Cortex of kidney (tissue), 1 donor: ENCODE measurements around the gene NELL2.
"Not testable (repeated sequence)": the region's sequence is repeated elsewhere in the genome, so short reads cannot be mapped to it uniquely, and the experiment has no call there.

Experiments
- DNase-seq: peaks from one replicate; lab custom pipeline; 2025; lab: John Stamatoyannopoulos, UW

Gene NELL2

DNA sequence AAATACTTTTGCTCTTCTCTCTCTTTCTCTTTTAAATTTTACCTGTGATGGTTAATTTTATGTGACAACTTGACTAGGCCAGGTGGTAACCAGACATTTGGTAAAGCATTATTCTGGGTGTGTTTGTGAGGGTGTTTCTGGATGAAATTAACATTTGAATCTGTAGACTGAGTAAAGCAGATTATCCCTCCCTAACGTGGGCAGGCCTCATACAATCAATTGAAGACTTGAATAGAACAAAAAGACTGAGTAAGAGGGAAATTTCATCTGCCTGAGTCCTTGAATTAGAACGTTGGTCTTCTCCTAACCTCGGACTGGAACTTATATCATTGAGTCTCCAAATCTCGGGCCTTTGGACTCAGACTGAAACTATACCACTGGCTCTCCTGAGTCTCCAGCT is 182.1 kb downstream of the NELL2 start:
- DNase-seq: no peak

DNA sequence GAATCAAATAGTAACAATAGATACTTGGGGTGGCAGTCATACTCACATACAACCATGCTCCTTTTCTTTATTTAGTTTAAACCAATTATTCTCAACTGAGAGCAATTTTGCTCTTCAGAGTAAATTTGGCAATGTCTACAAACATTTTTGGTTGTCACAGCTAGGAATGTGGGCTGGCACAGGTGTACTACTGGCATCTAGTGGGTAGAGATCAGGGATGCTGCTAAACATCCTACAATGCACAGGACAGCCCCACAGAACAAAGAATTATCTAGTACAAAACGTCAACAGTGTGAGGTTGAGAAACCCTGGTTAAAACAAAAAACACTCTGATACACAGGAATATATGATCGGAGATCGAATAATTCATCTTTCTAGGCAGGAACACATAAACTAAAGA is 186.5 kb downstream of the NELL2 start:
- DNase-seq: no peak

DNA sequence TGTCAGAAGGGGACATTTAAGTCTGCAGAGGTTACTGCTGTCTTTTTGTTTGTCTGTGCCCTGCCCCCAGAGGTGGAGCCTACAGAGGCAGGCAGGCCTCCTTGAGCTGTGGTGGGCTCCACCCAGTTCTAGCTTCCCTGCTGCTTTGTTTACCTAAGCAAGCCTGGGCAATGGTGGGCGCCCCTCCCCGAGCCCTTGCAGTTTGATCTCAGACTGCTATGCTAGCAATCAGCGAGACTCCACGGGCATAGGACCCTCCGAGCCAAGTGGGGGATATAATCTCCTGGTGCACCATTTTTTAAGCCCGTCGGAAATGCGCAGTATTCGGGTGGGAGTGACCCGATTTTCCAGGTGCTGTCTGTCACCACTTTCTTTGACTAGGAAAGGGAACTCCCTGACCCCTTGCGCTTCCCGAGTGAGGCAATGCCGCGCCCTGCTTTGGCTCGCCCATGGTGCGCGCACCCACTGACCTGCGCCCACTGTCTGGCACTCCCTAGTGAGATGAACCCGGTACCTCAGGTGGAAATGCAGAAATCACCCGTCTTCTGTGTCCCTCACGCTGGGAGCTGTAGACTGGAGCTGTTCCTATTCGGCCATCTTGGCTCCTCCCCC is 189.2 kb downstream of the NELL2 start:
- DNase-seq: not testable (repeated sequence)

DNA sequence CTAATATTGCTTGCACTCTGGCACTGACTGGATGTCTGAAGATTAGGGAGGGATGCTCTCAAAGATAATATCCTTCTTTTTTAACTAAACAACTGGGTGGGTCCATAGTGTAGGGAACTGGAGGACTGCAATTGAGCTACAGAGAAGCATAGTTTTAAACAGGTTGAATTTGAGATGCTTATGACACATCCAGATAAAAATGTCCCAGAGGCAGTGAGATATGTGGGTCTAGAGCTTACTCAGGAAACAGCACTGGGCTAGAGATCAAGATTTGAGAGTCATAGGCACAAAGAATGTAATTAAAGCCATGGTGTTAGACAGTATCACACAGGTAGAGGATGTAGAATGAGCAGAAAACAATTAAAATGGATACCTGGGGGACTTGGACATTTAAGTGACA is 198.4 kb downstream of the NELL2 start:
- no peak for DNase-seq

DNA sequence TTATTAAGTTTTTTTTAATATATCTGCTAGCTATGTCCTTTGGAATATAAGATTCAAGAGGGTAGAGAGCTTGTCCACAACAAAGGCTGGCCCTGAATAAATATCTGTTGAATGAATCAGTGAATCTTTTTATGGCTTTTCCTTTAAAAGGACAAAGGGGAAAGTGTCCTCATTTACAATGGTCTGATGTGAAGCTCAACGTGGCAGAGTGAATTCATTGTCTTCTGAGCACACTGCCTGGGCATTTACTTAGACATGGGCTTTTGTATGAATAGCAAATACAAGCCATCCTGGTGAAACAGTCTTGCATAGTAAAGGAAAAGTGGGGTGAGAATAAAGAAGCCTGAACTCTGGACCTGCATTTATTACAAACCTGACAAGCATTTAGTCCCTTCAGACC is 201.2 kb downstream of the NELL2 start:
- no peak for DNase-seq

DNA sequence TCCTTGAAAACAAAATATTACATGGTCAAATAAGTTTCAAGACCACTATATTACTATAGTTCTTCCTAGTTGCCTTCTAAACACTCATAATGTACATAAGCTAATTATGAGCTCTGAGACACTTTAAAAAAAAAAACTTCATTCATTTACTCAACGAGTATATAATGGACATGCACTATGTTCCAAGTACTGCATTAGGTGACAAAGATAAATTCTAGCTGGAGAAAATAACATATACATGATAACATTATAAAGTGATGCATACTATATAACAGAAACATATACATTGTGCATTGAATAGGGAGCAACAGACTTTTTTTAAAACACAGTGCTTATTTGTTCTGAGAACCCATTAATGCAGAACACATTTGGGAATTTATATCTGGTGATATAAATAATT is 202.3 kb downstream of the NELL2 start:
- DNase-seq: no peak

DNA sequence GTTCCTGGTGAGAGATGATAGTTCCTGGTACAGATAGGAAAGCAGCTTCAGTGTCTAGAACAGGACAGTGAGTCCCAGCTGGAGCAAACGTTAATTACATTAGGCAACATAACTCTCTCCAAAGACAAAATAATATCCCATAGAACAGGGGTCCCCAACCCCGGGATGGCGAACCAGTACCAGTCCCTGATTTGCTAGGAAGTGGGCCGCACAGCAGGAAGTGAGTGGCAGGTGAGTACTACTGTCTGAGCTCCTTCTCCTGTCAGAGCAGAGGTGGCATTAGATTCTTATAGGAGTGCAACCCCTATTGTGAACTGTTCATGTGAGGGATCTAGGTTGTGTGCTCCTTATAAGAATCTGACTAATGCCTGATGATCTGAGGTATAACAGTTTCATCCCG is 204.1 kb downstream of the NELL2 start:
- no peak for DNase-seq

DNA sequence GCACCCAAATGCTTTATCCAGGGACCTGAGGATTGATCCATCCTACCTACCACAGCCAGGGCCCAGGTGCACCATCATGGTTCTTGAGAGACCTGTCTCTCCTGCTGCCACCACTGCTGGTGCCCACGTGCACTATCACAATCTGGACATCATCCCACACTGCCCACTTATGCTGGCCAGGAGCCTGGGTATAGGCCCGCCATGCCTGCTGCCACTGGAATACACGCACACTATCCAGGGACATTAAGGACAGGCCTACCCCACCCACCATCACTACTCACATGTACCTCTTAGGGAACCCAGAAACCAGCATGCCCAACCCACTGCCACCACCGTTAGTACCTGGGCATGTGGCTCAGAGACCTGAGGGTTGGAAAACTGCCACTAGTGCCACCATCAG is 207.7 kb downstream of the NELL2 start:
- no peak for DNase-seq

DNA sequence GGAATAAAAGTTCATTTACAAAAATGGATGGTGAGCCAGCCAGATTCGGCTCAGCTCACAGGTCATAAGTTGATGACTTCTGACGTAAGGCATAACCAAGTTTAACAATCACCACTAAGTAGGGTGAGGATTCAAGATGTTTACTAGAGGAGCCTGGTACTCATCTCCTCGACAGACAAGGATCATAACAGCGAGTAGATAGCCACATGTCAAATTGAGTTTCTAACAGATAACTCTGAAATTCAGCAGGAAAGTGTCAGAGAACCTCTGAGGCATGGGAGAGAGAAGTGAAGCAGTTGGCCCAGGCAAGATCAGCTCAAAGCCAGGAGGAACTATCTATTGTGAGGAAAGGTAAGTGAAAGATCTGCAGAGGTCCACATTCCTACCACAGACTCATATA is 208.7 kb downstream of the NELL2 start:
- no peak for DNase-seq

DNA sequence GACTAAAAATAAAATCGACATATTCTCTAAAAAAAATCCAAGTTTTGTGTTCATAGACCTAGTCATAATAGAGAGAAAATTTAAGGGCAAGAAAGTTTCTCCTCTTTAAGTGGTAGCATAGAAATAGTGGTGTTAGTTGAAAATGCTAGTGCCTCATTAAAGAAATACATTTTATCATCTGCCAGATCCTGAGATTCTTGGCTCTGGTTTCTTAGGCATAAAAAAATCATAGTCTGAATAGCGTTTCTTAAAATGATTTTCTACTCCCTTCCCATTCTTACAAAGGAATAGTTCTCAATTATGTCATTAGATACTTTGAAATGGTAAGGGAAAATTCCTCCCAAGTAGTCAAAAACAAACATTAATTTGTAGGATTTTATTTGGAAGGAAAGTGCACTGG is 212.8 kb downstream of the NELL2 start:
- DNase-seq: no peak

DNA sequence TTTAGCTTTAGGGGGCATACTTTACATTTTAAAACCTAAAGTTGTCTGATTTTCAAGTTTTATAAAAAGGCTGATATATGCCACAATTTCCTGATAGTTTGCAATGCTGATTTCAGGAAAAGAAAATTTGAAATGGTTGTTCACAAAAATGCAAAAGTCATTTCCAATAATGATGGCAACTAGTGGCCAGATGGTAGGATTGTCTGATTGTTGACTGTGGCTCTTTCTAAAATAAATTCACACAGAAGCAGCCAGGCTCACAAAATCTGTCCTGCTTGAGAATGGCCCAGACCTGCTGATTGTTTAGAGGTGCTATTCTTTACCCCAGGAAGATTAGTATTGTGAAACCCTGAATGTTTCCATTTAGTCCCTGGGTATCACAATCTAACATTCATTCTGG is 220.3 kb downstream of the NELL2 start:
- DNase-seq: no peak

DNA sequence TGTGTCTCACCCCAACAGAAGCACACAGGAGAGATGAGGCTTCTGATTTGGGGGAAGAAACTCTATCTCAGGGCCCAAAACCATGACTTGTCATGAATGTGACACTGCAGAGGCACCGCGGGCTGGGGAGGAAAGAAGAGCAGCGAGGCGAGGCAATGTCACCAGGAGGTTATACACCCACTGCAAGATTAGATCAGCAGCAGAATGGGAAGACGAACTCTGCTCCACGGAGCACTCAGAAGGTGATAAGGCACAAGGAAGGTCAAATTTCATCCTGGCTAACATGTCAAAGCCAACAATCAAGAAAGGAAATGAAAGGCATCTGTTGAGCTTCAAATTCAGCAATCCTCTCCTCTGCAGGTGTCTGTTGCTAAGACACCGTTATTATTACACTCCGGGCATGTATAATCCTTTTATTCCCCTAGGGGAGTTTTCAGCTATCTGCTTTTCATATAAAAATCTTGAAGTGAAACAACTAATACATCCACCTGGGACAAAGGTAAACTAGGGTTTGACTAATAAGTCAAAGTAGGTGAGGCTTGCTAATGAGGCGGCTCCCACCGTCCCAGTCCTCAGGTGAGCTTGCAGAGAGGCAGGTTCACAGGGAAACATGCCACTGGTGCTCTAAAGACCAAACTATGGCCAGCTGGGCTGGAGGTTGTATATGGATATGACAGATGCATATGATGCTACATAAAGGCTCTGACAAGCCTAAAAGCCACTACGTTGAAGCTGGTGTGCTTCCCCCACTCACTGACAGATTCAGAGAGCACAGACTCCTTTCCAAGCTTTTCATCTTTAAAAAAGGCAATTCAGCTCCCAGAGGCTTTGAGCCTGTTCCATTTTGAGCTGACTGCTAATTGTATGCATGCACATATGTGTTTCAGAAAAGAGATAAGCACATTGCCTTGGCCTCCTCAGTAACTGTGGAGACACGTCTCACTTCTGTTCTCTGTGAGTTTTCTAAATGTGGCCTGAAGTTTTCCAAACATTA is 221.2 kb downstream of the NELL2 start:
- DNase-seq: no peak

DNA sequence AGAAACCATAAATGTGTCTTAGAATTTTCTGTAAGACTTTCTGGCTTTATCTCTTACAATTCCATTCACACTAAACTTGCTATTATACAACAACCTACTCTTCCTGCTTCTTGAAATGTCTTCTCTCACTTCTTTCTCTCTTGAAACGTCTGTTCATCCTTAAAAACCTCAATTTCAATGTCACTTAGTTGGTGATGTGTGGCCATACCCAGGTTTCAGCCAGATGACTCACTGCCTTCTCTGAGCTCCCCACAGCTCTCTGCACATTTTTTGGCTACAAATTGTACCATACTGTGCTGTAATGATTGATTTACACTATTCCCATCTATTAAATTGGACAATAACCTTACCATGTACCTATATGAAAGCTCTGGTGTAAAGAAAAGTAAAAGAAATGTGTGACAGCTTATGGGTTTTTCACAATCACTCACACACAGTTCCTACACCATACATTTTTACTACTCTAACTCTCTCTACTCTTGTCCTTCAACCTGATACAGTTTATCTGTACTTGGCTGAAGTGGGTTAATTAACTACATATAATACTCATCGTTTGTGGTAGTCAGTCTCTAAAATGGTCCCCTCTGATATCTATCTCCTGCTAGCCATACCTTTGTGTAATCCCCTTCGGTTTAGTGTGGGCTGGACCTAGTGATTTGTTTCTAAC is 222.1 kb downstream of the NELL2 start:
- no peak for DNase-seq

DNA sequence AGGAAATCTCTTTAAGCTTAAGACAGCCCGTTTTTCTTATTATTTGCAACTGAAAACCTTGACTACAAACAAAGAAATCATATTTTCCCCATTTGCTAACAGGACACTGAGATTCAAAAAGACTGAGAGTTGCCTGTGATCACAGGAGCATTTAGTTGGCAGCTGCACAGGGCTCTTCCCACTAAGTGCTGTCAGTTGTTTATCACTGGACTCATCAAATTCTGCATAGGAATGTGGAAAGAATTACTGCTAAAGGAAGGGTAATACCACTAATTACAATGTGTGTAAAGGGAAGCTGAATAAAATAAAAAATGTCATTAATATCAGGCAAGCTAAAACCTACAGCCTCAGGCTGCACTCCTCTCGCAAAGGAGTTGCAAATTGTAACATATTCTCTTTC is 226.4 kb downstream of the NELL2 start:
- no peak for DNase-seq

DNA sequence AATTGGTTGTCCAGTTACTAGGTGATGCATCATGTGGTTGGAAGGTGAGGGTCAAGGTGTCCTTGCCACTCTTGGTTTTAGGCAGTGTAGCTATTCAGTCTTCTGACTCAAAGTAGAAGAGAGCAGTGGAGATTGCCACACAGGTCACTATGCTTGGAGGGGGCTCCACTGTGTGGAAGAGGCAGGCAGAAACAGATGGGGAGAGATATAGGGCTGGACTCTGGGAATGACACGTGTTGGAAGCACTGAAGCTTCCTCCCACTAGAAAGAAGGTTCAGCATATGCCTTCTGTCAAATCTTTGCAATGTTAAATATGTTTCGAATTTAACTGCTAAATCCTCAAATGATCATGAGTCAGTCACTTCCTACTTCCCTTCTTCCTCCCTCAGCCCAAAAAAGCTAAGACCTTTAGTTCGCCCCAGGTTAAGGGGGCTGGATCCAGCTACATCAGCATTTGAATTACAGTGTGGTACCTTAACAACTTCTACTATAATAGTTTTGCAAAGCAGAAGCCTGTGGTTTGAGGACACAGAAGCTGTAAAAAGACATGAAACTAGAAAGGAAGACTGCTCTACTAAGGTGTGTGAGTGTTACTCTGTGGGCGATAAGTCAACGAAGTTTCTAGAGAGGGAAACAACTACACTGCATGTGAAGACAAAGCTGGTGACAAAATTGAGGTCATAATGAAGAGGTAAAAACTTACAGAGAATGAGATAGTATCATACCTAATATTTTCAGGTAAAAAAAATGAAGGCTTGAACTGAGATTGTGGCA is 228.0 kb downstream of the NELL2 start:
- no peak for DNase-seq

DNA sequence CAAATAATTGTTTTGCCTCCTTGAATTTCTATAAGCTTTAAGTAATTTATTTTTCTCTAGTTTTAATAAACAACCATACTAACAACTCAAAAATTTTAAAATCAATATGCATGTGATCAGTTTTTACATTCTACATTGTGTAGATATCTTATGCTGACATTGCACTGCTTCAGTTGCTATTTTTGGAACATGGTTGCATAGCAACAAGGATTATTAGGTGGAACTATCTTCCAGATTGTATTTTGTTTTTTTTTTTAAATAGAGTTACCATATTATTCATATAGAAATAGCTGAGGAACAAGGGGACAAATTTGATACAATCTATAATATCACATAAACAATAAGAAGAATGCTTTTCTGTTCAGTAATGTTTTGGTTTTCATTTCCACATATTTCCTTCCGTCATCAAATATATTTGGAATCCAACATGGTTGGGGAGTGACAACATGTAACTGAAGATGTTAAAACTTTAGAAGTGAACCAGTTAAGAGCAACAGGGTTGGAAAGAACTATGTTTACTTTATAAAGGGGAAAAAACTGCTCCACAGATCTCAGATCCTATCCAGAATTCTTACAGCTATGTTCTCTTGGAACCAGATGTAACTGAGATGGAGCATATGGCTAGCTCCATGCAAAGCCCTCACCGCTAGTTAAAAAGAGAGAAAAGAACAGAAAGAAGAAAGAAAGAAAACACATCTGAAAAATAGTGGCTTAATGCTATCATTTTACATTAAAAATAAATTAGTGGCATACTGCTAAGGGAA is 235.5 kb downstream of the NELL2 start:
- DNase-seq: no peak

DNA sequence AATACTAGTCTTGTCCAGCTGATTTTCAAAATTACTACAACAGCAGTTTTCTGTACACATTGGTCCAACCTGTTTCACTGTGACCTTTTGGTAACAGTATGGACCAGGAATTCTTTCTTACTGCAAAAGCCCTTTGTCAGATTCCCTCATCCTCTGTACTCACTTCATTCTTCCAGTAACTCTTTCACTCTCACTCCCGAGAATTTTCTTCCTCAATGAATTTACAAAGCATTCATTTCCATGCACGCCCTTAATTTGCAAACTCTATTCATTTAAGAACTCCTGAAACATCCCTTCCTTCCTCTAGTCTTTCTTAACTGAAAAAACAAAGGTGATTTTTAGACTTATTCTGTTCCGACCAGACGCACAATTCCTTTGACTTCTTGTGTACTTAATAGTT is 238.2 kb downstream of the NELL2 start:
- DNase-seq: no peak

DNA sequence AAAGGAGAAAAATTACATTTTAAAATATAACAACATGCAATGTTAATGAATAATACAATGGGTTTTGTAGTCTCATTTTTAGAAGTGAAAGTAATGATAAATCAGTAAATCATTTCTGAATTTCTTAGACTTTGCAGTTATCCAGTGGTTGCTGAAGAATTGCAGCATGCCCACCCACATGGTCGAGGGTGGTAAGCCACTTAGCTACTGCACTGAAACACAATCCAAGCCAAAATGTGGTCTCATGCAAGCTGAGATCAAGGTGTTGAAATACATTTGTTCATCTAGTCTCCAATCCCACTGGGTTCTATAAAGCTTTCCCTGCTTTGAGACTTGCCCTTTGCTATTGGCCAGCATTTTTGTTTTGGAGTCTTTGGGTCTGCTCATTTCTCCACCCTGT is 247.9 kb downstream of the NELL2 start:
- no peak for DNase-seq

DNA sequence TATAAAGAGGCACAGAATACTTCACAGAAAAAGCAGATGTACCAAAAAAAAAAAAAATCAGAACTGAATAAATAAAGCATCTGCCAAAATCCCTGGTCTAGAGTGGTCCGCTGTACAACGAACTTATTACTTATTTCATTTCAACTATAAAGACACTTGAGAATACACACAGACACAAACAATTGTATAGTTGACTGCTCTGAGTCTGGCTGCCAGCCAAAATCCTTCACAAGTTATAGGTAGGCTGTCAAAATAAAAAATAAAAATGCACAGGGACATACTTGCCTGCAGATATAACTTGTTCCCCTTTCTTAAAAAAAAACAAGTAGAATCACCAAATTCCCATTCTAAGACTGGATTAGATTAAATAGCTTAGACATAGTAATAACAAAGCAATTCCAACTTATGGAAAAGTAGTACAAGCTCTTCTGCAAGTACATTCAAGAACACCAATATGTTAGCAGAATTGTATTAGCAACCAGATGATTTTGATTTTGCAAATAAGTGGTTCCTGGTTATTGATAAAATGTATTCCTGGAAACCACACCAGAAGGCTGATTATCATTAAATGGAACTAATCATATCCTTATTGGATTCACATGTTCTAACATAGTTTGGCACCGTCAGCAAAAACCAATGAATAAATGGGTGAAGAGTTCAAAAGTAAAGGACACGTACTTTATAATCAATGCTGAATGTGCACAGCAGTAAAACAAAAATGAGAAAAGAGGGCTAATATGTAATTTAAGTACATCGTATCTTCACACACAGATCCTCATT is 248.5 kb downstream of the NELL2 start:
- no peak for DNase-seq

DNA sequence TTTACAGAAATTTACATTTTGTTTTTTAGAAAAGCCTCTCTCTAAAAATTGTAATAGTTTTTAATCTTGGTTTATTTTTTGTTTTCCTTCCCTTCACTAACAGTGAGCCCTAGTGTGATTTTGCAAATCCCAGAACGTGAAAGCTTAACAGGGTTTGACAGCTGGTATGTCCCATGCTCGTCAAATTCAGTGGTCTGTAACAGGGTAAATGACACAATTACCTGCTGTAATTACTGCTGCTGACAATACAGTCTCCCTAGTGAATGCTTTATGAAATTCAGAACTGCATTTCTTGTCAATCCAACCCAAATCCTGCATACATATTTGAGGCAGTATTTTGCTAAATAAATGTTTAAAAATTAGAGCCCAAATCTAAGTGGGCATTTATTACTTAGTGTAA is 249.2 kb downstream of the NELL2 start:
- DNase-seq: no peak

DNA sequence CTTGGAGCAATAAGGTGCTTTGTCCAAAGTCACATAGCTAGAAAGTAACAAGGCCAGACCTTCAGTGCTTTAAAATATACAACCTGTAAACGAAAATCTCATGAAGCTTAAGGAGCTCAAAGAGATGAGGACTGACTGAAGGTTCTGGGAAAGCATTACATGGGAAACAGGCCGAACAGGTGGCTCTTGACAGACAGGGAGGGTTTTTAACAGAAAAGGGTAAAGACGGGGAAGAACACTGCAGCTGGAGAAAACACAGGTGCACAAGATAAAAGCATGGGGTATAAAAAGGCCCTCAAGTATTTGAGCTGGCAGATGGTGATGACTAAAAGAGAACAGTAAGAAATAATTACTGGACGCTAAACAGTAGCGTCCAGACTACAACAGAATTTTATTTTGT is 257.2 kb downstream of the NELL2 start:
- no peak for DNase-seq
